B cell (primary cell): Measurements from ENCODE around the gene TCF7.

Experiments used
- CTCF ChIP-seq: fragments of 200-600 bp; IDR thresholded peaks from one replicate; pipeline ENCODE4 v1.8.0; 2022; ENCODE audit warnings: antibody characterized with exemption, mild to moderate bottlenecking
- EZH2 ChIP-seq: IDR thresholded peaks from 2 replicates; pipeline ENCODE4 v1.6.1; 2012; ENCODE audit warnings: borderline replicate concordance, low read depth, mild to moderate bottlenecking, moderate library complexity, low read length; ENCODE audit not compliant: insufficient read depth, poor library complexity, severe bottlenecking

- no peak for TF ChIP-seq CTCF
- no peak for TF ChIP-seq EZH2
These were observed 28.3 kb downstream of the TCF7 start for GRCh38 chr5:134142806-134143205.
